HG03135 (cell line): Measurements from ENCODE around the gene POLR3B.
"Not testable (repeated sequence)": the region's sequence is repeated elsewhere in the genome, so short reads cannot be mapped to it uniquely, and the experiment has no call there.

Source experiments
- ATAC-seq: cut with Tn5 transposase; IDR thresholded peaks from one replicate; pipeline ENCODE4 v1.9.1; 2021; ENCODE audit warnings: mild to moderate bottlenecking, moderate library complexity; ENCODE audit not compliant: unreplicated experiment

The POLR3B gene

DNA sequence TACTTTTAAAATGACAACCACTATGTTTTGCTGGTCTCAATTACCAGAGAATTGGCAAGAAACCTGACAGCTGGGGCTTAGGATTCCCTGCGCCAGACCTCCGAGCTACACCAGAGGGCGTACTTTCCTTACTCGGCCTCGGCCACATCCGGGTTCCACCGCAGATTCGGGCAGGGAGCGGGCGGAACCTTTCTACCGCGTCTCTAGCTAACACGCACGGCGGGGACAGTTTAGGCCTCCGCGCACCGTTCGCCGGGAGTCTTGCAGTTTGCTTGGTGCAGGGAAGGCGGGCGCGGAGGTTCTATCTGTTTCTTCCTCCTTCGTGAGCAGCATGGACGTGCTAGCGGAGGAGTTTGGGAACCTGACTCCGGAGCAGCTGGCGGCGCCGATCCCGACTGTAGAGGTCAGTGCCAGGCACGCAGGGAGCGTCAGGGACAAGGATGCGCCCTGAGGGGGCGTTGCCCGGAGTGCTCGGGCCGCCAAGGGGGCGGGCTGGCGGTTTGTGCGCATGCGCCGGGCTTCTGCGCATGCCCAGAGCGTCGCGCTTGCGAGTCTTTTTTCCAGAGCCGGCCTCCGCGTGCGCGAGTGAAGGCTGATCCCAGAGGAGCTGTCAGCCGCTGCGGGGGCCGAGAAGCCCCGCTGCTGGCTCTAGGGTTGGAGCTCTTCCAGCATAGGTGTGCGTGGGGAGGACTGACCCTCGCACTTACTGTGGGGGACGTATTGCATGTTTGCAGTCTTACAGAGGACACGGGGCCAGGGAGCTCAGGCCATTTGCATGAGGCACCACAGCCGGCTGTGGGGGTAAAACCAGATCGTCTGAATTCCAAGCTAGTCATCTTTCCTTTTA is at the start of gene POLR3B:
Gene POLR3B, plus strand, starts transcription at position 200 of the 847 bp plus-strand sequence. Its CDS starts 132 bp downstream, at position 332.
- ATAC-seq: peak; percentile 83

DNA sequence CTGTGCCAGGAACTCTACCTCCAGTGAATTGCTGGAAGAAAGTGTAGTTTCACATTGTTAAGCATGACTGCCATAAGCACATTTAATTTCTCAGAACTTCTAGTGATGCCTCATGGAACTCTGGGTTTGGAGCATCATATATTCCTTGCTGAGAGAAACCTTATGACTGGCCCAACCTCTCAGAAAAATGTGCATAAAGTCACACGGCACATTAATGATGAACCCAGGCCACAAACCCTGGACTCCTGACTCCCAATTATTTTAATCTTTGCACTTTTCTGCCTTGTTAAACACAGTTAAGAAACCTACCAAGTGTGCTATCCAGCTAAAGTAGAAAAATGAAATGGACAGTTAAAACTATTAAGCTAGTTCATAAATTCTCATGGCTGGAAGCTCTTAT is 49.4 kb upstream of the POLR3B start:
- no peak for ATAC-seq

DNA sequence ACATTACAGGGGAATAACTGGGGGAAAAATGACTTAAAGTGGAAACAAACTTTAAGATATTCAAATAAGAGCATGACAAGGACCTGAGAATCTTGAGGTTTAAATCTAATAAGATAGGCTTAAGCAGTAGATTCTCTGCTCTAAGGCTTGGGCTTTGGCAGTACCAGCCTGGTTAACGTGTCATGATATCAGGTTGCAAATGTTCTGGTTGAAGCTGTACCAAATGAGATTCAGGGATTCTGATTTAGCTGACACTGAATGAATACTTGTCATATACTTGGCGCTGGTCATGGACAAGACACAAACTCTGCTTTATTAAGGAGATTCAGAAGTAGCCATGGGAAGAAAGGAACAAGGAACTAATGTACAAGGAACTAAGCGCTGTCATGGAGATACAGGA is 48.9 kb upstream of the POLR3B start:
- no peak for ATAC-seq

DNA sequence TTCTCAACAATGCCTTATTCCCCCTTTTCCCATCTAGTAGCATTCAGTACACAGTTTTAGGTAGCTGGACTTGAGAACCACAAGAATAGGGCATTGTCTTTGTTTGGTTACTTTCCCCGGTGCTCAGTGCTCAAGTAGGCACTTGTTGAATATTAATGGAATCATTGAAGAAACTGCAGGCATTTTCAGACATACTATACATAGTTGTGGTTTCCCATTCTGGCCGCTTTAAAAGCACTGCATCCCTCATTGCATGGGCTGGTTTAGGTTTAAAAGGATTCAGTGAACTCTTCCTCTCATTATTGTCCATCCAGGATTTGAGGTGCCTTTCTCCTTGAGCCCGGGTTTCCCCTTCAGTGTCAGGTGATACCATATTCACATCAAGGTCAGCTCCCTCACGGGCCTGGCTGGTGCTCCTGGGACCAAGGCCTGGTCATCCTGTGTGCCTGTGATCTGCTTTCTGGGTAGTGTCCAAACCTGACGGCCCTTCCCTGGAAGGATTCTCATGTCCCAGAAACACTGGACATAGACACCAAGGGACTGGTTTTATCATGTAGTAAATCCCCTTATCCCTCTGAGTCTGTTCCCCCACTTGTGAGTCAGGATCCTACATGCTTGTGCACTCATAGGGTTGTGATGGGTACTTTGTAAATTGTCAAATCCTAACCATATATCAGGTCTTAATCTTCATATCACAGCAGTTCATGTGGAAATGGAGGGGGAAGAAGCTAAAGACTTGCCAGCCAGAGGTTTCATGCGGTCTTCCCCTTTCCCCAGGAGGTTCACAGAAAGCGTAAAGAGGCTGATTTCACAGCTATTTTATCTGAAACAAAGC is 47.7 kb upstream of the POLR3B start:
- no peak for ATAC-seq

DNA sequence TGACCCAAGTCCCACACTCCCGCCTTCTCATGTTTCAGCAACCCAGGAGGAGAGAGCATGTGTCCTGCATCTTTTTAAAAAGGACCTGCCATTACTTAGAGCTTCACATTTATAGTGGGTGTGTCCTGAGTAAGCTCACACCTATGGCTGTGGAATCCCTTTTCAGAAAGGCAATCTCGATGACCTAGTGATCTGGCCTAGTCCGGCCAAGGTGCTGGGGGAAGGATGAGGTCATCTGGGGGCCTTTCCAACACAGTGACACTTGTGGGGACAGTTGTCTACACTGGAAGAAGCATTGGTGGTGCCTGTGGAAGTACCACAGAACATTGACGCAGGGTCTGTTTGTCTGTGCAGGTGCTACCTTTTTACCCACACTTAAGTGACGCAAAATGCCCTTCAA is 46.9 kb upstream of the POLR3B start:
- ATAC-seq: no peak

DNA sequence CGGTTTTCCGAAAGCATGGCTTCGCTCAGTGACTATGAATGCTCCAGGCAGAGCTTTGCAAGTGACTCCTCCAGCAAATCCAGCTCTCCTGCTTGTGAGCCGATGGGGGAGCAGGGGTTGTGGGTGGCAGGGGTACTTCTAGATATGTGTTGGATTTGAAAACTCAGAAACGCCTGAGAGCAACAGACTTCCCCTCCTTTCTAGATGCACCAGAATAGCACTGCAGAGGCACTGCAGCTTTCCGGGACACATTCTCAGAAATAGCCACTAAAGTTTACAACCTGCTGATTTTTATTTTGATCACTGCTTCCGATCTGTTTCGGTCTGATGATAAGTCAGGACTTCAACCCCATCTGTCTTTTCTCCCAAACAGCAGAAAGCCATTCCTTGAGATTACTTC is 46.4 kb upstream of the POLR3B start:
- no peak for ATAC-seq

DNA sequence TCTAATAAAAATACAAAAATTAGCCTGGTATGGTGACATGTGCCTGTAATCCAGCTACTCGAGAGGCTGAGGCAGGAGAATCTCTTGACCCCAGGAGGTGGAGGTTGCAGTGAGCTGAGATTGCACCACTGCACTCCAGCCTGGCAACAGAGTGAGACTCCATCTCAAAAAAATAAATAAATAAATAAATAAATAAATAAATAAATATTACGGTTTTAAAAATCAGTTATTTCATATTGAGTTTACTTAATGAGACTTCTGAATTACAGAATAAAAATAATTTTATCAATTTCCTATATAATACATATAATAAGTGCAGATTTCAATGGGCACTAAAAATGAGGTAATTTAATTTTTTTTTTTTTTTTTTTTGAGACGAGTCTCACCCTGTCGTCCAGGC is 44.1 kb upstream of the POLR3B start:
- ATAC-seq: not testable (repeated sequence)

DNA sequence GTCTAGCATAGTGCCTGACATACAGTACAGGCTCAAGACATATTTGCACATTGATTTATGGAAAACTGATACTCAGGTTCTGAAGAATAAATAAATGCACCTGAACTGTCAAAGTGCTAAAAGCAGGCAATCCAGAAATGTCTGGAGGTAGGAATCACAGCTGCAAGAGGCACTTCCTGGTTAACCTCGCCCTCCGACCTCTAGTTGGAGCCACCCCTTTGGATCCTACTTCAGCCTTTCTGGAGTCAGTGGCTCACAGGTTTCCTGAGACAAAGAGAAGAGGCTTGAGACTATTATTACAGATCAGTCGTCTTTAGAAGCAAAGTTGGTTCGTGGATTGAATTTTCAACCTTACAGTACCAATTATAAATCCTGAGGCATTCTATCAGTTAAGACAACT is 42.0 kb upstream of the POLR3B start:
- ATAC-seq: no peak

DNA sequence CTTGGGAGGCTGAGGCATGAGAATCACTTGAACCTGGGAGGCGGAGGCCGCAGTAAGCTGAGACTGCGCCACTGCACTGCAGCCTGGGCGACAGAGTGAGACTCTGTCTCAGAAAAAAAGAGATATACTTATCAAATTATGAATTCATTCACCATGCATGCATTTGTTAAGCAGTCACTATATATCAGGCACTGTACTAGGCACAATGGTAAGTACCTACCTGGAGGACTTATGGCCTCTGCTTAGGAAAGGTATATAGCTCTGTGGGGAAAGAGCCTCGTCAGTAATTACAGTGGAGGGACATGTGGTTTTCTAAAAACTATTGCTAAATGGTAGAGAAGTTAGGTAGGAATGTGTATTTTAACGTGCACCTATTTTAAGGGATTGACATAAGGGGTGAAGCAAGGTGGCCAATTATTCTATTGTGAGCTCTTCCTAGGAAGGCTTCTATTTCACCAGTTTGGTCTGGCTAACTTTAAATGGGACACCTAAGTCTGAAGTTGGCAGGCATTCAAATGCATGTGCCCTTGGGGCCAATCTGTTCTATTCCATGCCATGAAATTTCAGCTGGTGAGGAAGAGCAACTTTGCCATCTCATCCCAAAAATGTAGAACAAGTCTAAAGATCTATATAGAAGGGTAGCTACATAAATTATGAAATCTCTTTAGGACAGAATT is 40.0 kb upstream of the POLR3B start:
- no peak for ATAC-seq

DNA sequence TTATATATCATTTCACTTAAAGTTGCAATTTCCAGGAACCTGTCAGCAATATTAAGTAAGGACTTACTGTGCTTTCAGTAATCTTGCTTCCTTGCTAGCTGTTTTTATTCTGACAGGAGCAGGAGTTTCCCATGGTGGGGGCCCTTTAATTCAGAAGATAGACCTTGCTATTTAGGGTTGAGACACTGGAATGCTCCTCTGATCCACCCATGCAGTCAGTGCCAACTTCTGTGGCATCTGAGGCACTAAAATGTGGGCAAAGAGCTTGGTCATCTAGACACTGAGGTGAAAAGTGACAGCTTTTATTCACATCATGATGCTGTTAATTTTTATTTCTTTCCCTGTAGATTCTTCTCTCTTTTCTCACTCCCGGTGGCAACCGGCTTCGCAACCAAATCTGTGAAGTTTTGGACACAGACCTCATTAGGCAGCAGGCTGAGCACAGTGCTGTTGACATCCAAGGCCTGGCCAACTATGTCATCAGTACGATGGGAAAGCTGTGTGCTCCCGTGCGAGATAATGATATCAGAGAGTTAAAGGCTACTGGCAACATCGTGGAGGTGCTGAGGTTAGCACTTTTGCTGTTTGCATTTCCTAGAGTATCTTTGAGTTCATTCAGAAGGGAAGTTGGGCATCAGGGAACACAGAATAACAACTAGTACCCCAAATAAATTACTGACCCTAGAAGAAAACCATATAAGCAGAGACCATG is 36.3 kb upstream of the POLR3B start:
- no peak for ATAC-seq

DNA sequence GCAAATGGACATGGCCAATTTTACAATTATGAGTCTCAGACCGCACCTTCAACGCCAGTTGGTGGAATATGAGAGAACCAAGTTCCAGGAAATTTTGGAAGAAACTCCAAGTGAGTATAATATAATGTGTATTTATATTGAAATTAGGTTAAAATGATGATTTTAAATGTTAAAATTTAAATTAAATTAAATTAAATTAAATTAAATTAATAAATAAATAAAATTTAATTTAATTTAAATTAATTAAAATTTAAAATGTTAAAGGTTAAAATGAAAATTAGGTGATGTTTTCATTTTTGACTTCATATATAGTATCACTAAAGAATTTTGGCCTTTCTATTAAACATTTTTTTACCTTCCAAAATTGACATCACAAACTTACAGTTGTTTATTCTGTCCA is 34.0 kb upstream of the POLR3B start:
- ATAC-seq: no peak

DNA sequence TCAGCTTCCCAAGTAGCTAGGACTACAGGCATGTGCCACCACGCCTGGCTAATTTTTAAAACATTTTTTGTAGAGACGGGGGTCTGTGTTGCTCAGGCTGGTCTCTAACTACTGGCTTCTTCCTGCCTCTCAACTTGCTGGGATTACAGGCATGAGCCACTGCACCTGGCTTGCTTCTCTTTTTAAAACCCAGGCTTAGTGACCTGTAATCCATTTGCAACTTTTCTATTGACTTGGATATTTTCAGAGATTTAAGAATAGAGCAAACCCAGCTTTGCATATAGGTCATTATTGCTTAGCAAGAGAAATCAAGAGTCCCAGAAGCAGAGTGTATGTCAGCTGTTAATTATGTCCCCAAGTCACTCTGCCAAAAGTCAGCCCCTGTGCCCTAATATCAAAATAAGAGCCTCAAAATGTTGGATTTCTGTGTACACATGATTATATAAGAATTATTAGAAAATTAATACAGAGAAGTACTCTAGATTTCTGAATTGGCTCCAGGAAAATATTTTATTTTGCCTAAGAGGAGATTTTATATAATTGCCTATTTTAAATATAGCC is 30.2 kb upstream of the POLR3B start:
- ATAC-seq: no peak

DNA sequence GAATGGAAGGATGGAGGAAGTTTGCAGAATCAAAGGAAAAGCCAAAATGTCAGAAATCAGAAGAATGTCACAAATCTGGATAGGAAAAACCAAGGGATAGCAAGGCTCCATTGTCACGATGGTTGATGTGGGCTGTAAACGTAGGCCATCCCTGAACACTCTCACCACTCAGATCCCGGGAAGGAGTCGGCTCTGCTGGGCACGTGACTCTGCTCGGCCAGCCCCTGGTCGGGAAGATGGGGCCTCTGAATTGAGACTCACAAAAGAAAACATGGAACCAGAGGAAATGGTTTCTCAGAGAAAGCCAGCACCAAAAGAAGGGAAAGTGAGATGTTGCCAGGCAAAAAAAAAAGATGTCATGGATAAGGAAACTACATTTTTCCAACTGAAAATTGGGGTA is 28.8 kb upstream of the POLR3B start:
- ATAC-seq: no peak

DNA sequence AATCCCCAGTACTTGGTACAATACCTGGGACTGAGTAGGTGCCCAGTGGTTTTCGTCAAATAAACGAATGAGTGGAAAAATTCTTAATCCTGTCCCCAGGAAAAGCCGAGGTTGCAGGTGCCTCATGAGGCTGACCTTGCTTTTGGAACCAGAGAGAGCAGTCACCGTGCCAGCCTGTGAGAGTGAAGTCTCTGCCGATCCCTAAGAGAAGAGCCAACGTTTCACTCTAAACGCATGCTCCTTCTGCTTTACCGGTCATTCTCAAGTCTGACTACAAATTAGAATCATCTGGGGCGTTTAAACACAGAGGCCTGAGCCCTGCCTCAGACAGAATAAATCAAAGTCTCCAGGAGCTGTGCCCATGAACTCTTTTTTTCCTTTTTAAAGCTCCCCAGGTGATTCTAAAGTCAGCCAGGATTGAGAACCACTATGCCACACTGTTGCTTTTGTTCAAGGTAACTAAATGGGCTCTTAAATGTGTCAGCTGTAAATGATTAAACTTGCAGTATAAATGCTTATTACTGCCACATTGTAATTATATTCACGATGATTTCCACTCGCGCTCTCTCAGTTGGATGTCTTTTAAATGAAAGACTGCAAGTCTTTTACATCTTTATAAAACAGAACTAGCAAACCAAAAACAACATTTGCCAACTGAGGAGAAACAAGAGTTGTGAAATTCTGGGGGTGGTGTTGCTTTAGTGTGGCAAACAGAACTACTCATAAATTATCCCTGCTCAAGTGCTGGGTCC is 28.1 kb upstream of the POLR3B start:
- ATAC-seq: no peak

DNA sequence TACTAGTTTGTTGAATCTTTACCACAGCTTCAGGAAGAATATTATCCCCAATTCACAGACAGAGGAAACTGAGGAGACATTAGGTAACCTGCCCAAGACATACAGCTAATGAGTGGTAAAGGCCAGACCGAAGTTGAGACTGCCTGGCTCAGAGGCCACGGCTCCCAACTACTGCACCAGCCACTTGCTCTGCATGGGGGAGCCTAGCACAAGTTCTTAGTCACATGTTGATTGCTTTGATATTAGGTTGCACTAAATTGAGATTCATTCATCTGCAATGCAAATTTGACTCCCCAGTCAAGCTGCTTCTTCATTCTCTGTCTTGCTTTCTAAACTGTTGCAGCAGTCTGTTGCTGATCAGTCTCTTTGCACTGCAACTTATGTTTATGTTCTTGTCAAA is 25.9 kb upstream of the POLR3B start:
- ATAC-seq: no peak

DNA sequence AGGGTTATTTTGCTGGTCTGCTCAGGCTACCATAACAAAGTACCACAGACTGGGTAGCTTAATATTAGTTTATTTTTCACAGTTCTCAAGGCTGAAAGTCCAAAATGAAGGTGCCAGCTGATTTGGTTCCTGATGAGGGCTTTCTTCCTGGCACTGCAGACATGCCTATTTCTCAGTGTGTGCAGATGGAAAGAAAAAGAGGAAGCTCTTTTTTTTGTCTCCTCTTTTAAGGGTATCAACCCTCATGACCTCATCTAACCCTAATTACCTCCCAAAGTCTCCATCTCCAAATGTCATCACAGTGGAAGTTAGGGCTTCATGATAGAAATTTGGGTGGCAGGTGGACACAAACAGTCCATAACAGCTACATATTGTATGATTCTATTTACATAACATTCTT is 25.0 kb upstream of the POLR3B start:
- no peak for ATAC-seq

DNA sequence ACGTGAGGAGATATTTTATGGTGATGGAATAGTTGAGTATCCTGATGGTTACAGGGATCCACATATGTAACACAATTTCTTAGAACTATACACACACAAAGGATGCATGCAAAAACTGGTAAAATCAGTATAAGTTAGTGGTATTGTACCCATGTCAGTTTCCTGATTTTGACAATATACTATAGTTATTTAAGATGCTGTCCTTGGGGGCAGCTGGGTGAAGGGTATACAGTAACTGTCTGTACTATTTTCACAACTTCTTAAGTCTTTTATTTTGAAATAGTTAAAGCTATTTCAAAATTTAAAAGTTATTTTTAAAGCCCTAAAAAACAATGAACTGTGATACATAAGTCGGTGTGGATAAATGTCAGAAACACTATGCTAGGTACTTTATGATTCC is 24.5 kb upstream of the POLR3B start:
- ATAC-seq: no peak

DNA sequence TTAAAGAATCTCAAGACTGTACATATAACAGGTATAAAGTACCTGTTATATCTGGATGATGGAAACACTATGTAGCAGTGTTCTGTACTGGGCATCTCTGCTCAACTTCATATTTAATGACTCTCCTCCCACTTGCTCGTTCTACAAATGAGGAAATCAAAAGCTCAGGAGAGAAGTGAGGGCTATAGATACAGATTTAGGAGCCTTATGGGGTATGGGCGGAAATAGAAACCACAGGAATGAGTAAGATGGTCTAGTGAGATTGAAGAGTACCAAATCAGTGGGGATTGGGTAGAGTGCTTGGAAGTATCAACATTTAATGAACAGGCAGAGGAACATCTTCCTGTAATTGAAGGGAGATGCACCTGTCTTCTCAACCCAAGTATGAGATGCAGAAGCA is 23.8 kb upstream of the POLR3B start:
- no peak for ATAC-seq

DNA sequence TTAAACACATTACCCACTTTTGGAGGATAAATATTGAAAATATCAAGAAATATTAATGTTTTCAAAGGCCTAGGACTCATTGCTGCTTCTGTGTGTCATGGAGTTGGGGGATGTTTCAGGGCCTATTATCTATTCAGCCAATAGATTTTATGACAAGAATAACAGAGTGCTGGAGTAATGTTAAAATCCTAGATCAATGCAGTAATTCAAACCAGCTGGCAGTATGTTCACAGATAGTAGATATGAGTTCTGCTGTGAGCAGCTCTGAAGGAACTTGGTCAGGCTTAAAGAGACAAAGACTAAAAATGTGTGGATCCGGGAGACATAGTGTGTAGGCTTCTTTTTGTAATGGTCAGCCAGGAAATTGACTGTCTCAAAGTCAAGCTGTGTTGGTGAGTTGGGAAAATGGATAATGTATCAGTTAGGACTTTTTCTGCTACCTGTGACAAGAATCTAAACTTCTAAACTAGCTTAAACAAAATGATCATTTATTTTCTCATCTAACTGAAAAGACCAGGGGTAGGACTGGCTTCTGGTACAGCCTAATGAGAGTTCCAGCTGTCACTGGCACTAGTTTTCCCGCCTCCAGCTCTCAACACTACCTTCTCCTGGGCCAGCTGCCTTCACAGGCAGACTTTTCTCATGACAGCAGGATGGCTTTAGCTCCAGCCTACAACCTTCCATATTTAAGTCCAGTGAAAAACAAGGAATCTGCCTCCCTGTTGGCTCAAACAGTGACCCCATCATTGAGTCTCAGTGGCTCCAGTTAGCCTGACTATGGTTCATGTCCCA is 16.3 kb upstream of the POLR3B start:
- no peak for ATAC-seq
